GM12801 (cell line): ENCODE measurements around the gene EMILIN2.

ENCODE experiments used
- CTCF ChIP-seq: IDR thresholded peaks from one replicate; pipeline ENCODE4 v1.5.1; 2011; ENCODE audit warnings: control low read depth; ENCODE audit not compliant: insufficient read length; ENCODE audit errors: extremely low read depth

Gene EMILIN2

GRCh38 chr18:2909431-2910140 lies 62.8 kb downstream of the EMILIN2 start:
- TF ChIP-seq CTCF, result no peak

GRCh38 chr18:2910261-2910660 lies 63.5 kb downstream of the EMILIN2 start:
- TF ChIP-seq CTCF, result no peak

GRCh38 chr18:2910751-2911425 lies 64.1 kb downstream of the EMILIN2 start:
- TF ChIP-seq CTCF, result no peak

- TF ChIP-seq CTCF, result no peak
These were observed 64.7 kb downstream of the EMILIN2 start for GRCh38 chr18:2911533-2911932.

- TF ChIP-seq CTCF, result no peak
These were observed 65.8 kb downstream of the EMILIN2 start for GRCh38 chr18:2912357-2913299.

- TF ChIP-seq CTCF, result no peak
These were observed 66.7 kb downstream of the EMILIN2 start for GRCh38 chr18:2913398-2914005.
